Kidney capillary endothelial cell (primary cell): ENCODE measurements around the gene SKA1.
"Not testable (repeated sequence)": the region's sequence is repeated elsewhere in the genome, so short reads cannot be mapped to it uniquely, and the experiment has no call there.

Experiments
- DNase-seq: peaks from one replicate; pipeline ENCODE4 v3.0.0-alpha.2; 2018; ENCODE audit warnings: low spot score

Gene SKA1

GRCh38 chr18:50395093-50395492 is 20.2 kb downstream of the SKA1 start:
- no peak for DNase-seq

DNA sequence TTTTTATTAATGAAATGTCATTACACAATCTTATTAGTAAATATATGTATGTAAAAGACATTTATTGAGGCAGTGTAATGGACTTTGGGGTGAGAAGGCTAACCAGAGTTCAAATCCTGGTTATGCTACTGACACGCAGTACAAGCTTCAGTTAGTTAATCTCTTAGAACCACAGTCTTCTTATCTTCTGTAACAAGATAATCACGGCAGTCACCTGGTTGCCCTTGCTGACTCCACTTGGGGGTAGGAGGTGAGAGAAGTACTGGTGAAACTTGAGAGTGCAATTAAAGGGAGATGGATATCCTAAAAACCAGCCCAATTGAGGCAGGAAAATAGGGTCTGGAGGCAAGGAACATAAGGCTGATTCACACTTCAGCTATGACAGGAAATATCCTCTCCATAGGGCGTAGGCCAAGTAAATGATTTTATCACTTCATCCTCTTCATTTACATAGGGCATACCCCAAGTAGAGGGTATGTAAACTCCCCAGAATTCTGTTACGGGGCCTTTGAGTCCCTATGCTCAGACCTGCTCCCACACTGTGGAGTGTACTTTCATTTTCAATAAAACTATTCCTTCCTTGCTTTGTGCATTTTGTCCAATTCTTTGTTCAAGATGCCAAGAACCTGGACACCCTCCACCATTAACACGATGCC is 21.3 kb downstream of the SKA1 start:
- DNase-seq, result no peak

GRCh38 chr18:50397023-50397422 is 22.2 kb downstream of the SKA1 start:
- DNase-seq, result no peak

GRCh38 chr18:50398099-50398498 is 23.3 kb downstream of the SKA1 start:
- DNase-seq, result no peak

- DNase-seq, result no peak
Observed at GRCh38 chr18:50398947-50399346, 24.1 kb downstream of the SKA1 start.

GRCh38 chr18:50399582-50399981 is 24.7 kb downstream of the SKA1 start:
- DNase-seq, result no peak

- DNase-seq, result not testable (repeated sequence)
Observed at GRCh38 chr18:50400438-50400837, 25.6 kb downstream of the SKA1 start.

DNA sequence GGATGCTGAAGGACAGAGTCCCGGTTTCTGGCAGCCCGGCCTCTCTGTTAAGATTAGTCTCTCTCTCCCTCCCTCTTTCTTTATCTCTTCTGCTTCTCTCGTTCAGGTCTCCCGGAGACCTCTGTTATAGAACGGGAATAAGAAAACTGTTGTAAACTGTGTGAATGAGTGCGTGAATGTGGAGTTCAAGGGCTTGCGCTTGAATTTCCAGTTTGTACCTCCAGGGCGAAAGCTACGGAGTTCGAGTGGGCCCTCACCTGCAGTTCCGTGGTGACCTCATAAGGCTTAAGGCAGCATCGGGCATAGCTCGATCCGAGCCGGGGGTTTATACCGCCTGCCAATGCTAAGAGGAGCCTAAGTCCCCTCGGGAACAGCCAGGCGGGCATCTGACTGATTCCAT is 26.4 kb downstream of the SKA1 start:
- no peak for DNase-seq

DNA sequence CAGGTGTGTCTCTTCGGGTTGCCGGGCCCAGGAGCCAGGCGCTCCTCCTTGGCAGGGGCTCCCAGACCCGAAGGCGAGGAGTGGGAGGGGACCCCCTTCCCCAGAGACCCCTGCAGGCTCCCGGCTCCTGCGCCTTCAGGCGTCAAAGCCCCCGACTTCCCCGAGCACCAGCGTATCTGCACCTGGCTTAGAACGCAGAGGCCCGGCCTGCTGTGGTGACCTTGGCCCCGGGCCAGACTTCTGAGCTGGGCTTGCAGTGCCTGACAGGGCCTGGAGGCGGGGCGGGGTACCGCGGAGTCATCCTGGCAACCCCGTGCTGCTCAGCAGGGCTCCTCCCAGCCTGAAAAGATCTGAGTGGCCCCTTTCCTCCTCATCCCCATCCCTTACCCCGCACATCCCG is 27.0 kb downstream of the SKA1 start:
- DNase-seq, result no peak

DNA sequence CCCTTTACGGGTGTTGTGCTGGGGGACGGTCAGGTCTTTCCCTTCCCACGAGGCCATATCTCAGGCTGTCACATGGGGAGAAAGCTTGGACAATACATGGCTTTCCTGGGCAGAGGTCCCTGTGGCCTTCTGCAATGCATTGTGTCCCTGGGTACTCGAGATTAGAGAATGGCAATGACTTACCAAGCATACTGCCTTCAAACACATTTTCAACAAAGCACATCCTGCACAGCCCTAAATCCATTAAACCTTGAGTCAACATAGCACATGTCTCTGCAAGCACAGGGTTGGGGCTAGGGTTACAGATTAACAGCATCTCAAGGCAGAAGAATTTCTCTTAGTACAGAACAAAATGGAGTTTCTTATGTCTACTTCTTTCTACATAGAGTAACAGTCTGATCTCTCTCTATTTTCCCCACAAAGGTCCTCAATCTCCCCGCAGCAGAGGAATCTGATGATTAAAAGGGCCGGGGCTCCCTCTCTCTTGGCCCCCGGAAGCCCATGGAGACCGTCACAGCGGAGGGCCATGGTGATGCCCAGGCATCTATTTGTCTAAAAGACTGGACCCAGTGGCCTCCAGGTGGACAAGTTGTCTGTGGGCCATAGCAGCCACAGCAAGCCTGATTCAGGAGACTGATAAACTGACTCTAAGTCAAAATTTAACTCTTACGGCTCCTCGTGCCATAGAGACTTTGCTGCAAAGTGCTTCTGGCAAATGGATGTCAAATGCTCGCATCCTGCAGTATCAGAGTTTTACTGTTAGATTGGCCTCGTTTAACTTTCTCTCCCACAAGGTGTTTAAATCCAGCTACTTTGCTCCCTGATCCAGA is 30.1 kb downstream of the SKA1 start:
- DNase-seq, result not testable (repeated sequence)

- DNase-seq, result no peak
Observed at GRCh38 chr18:50405582-50406271, 30.9 kb downstream of the SKA1 start.

DNA sequence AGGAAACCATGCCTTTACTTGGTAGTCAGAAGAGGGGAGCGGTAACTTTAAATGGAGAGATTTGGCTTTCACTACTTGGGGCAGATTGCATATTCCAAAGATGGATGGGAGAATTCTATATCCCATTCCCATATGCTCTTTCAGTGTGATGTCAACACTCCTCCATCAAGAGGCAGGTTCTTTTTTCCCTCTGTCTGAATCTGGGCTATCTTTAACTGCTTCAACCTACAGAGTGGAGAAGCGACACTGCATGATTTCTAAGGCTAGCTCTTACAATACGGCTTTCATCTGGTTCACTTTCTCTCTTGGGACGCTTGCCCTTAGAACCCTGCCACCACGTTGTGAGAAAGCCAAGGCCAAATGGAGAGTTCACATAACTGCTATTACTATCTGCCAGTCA is 34.4 kb downstream of the SKA1 start:
- DNase-seq, result no peak

DNA sequence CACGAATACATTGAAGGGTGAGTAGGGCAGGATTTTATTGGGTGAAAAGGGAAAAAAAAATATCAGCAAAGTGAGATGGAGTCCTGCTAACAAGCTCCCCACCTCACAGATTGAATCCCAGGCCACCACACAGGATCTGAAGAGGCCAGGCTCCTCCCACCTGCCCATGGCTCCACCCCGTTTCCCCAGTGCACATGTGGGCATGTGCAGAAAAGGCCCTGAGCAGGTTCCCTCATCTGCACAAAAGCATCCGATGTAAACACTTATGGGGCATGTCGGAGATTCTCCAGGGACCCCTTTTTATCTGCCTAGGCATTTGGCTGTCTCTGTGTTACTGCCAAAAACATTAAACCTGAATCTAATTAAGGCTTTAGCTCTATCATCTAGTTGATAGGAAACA is 35.2 kb downstream of the SKA1 start:
- DNase-seq, result no peak

GRCh38 chr18:50410894-50411293 is 36.0 kb downstream of the SKA1 start:
- DNase-seq, result no peak

DNA sequence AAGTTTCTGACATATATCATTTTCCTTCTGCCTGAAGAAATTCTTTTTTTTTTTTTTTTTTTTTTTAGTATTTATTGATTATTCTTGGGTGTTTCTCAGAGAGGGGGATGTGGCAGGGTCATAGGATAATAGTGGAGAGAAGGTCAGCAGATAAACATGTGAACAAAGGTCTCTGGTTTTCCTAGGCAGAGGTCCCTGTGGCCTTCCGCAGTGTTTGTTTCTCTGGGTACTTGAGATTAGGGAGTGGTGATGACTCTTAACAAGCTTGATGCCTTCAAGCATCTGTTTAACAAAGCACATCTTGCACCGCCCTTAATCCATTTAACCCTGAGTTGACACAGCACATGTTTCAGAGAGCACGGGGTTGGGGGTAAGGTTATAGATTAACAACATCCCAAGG is 42.0 kb downstream of the SKA1 start:
- DNase-seq, result not testable (repeated sequence)

DNA sequence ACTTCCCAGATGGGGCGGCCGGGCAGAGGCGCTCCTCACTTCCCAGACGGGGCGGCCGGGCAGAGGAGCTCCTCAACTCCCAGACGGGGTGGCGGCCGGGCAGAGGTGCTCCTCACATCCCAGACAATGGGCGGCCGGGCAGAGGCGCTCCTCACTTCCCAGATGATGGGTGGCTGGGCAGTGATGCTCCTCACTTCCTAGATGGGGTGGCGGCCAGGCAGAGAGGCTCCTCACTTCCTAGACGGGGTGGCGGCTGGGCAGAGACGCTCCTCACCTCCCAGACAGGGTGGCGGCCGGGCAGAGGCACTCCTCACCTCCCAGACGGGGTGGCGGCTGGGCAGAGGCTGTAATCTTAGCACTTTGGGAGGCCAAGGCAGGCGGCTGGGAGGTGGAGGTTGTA is 42.9 kb downstream of the SKA1 start:
- not testable (repeated sequence) for DNase-seq

GRCh38 chr18:50418650-50419049 is 43.8 kb downstream of the SKA1 start:
- DNase-seq, result no peak

DNA sequence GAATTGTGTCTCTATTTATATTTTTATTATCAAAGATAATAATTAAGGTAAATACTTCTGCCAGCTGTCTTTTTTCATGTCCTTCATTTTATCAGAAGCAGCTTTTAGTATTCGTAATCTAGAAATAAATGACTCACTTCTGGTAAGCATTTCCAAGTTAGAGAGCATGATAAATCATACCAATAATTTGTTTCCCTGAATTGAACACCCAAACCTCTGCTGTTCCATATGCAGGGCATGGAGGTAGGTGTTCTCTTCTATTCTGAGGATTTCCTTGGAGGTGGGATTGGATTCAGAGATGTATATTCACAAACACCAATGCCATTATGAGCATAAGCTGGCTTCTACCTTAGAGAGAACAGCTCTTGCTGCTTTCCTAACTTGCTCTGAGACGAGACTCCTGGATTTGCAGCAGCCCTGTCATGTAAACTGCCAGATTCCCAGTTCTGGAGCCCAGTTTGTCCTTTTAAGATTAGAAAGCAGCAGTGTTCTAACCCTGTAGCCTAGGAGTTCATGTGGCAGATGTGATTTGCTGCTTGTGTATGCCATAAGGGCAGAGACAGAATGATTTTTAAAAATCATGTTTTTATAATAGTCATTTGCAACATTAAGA is 47.5 kb downstream of the SKA1 start:
- no peak for DNase-seq

GRCh38 chr18:50424877-50425690 is 50.2 kb downstream of the SKA1 start:
- no peak for DNase-seq

- DNase-seq, result no peak
Observed at GRCh38 chr18:50427896-50428295, 53.0 kb downstream of the SKA1 start.

- no peak for DNase-seq
Observed at GRCh38 chr18:50428531-50429206, 53.8 kb downstream of the SKA1 start.
